ENCODE measurements around the gene LMAN2.

DNA sequence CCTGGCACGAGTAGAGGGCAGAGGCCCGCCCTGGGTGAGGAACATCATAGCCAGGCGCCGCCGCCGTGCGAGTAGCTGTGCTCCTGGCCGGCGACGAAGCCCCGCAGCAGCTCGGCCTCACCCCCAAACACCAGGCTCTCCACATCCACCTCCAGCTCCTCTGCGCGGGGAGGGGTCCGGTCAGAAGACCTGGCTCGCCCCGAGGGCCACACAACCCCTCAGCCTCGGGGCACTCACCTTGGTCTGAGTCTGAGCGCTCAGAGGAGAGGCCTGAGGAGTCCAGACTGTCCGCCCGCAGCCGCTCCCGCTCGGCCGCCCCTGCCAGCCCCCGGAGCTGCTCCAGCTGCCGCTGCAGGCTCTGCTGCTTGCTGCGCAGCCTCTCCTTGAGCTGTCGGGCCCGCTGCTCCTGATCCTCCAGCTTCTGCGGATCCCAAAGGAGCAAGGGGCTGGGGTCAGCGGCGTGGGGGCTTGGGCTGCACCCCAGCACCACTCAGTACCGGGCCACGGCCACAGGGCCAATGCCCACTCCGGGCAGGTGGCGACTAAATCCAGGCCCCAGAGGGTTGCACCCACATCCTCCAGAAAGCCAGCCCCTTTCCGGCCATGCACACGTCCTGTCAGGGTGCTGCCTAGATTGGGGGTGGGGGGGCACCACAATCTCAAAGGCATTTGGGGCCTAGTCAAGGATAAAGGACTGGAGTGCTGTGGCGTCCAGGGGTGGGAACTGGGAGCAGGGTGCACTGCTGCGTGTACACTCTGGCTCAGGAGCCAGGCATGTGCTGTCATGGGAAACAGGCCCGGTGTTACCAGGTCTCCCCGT lies 43.7 kb downstream of the LMAN2 start:
- TF ChIP-seq, protein P1, sequence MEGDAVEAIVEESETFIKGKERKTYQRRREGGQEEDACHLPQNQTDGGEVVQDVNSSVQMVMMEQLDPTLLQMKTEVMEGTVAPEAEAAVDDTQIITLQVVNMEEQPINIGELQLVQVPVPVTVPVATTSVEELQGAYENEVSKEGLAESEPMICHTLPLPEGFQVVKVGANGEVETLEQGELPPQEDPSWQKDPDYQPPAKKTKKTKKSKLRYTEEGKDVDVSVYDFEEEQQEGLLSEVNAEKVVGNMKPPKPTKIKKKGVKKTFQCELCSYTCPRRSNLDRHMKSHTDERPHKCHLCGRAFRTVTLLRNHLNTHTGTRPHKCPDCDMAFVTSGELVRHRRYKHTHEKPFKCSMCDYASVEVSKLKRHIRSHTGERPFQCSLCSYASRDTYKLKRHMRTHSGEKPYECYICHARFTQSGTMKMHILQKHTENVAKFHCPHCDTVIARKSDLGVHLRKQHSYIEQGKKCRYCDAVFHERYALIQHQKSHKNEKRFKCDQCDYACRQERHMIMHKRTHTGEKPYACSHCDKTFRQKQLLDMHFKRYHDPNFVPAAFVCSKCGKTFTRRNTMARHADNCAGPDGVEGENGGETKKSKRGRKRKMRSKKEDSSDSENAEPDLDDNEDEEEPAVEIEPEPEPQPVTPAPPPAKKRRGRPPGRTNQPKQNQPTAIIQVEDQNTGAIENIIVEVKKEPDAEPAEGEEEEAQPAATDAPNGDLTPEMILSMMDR (IDR thresholded peaks at IDR 0.05), result no peak
- no peak for TF ChIP-seq POLR2A (IDR thresholded peaks at IDR 0.05)
- TF ChIP-seq EP300 (IDR thresholded peaks at IDR 0.05), result no peak

Measured in tibial nerve (tissue), 4 donors.